Esophagus muscularis mucosa (tissue), 4 donors: ENCODE results near the gene TMEM222.

Source experiments
- EP300 ChIP-seq: sonication (generic); formaldehyde crosslinking; IDR thresholded peaks from one replicate; pipeline ENCODE4 v1.6.1; 2017; ENCODE audit warnings: antibody characterized with exemption
- POLR2A ChIP-seq: fragments of 450-650 bp; IDR thresholded peaks from one replicate; pipeline ENCODE4 v1.6.1; 2017; ENCODE audit warnings: antibody characterized with exemption, moderate library complexity, mild to moderate bottlenecking, low read depth
- TF ChIP-seq, protein P1 (sequence below), 3 experiments: fragments of 200-600 bp in 2 of 3; fragments of 450-650 bp in 1 of 3; sonication (generic) in 2 of 3; IDR thresholded peaks; one replicate each; pipeline ENCODE4 v1.5.1; 2017 to 2019; ENCODE audit warnings: antibody characterized with exemption in 3 of 3, mild to moderate bottlenecking in 2 of 3, moderate library complexity in 1 of 3

DNA sequence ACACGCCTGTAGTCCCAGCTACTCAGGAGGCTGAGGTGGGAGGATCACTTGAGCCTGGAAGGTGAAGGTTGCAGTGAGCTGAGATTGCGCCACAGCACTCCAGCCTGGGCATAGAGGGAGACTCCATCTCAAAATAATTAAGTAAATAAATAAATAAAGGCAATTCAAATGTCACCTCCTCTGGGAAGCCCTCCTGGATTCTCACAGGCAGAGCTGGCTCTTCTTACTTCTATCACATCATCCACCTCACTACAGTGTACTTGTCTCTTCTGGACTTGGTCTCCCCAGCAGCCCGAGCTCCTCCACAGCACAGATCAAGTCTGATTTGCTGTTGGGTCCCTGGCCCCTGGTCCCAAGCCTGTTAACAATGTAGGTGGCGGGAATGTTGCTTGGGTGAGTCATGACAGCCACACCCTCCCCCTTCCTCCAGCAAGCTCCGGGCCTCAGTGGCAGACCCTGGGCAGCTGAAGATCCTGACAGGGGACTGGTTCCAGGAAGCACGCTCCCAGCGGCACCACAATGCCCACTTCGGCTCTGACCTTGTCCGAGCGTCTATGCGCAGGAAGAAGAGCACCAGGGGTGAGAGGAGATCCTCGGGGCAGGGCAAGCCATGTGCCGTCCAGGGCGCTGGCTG lies 25.1 kb downstream of the TMEM222 start:
- TF ChIP-seq, protein P1, sequence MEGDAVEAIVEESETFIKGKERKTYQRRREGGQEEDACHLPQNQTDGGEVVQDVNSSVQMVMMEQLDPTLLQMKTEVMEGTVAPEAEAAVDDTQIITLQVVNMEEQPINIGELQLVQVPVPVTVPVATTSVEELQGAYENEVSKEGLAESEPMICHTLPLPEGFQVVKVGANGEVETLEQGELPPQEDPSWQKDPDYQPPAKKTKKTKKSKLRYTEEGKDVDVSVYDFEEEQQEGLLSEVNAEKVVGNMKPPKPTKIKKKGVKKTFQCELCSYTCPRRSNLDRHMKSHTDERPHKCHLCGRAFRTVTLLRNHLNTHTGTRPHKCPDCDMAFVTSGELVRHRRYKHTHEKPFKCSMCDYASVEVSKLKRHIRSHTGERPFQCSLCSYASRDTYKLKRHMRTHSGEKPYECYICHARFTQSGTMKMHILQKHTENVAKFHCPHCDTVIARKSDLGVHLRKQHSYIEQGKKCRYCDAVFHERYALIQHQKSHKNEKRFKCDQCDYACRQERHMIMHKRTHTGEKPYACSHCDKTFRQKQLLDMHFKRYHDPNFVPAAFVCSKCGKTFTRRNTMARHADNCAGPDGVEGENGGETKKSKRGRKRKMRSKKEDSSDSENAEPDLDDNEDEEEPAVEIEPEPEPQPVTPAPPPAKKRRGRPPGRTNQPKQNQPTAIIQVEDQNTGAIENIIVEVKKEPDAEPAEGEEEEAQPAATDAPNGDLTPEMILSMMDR (IDR thresholded peaks at IDR 0.05), result no peak
- TF ChIP-seq EP300 (no peak), POLR2A (no peak)
